ENCODE measurements around the gene ADCY4.

ADCY4 gene

GRCh38 chr14:24293525-24293924 is 41.3 kb downstream of the ADCY4 start:
- DNase-seq: no peak

- no peak for DNase-seq
These were observed 42.6 kb downstream of the ADCY4 start for GRCh38 chr14:24292118-24292807.

- no peak for DNase-seq
These were observed 43.3 kb downstream of the ADCY4 start for GRCh38 chr14:24291446-24292117.

GRCh38 chr14:24290746-24291145 is 44.1 kb downstream of the ADCY4 start:
- no peak for DNase-seq

- DNase-seq: no peak
These were observed 45.1 kb downstream of the ADCY4 start for GRCh38 chr14:24289649-24290280.

GRCh38 chr14:24286996-24287395 is 47.9 kb downstream of the ADCY4 start:
- DNase-seq: no peak

GRCh38 chr14:24285351-24285750 is 49.5 kb downstream of the ADCY4 start:
- DNase-seq: no peak

GRCh38 chr14:24284501-24285035 is 50.3 kb downstream of the ADCY4 start:
- DNase-seq: no peak

- DNase-seq: no peak
These were observed 50.9 kb downstream of the ADCY4 start for GRCh38 chr14:24283796-24284460.

GRCh38 chr14:24282736-24283135 is 52.1 kb downstream of the ADCY4 start:
- DNase-seq: no peak

- no peak for DNase-seq
These were observed 53.2 kb downstream of the ADCY4 start for GRCh38 chr14:24281636-24282035.

GRCh38 chr14:24280797-24281460 is 53.9 kb downstream of the ADCY4 start:
- DNase-seq: no peak

GRCh38 chr14:24279301-24280186 is 55.3 kb downstream of the ADCY4 start:
- DNase-seq: no peak

- no peak for DNase-seq
These were observed 56.4 kb downstream of the ADCY4 start for GRCh38 chr14:24278424-24278823.

GRCh38 chr14:24277606-24278321 is 57.1 kb downstream of the ADCY4 start:
- DNase-seq: no peak

- no peak for DNase-seq
These were observed 57.8 kb downstream of the ADCY4 start for GRCh38 chr14:24277071-24277470.

- no peak for DNase-seq
These were observed 60.7 kb downstream of the ADCY4 start for GRCh38 chr14:24274101-24274543.

- no peak for DNase-seq
These were observed 61.4 kb downstream of the ADCY4 start for GRCh38 chr14:24273422-24273998.

- no peak for DNase-seq
These were observed 62.4 kb downstream of the ADCY4 start for GRCh38 chr14:24272467-24272866.

GRCh38 chr14:24271834-24272263 is 63.0 kb downstream of the ADCY4 start:
- no peak for DNase-seq
